Femur (tissue), 1 donor: Measurements from ENCODE around the gene PDLIM4.

Source experiments
- DNase-seq: peaks from one replicate; pipeline ENCODE4 v3.0.0-alpha.2; 2017

The PDLIM4 gene

DNA sequence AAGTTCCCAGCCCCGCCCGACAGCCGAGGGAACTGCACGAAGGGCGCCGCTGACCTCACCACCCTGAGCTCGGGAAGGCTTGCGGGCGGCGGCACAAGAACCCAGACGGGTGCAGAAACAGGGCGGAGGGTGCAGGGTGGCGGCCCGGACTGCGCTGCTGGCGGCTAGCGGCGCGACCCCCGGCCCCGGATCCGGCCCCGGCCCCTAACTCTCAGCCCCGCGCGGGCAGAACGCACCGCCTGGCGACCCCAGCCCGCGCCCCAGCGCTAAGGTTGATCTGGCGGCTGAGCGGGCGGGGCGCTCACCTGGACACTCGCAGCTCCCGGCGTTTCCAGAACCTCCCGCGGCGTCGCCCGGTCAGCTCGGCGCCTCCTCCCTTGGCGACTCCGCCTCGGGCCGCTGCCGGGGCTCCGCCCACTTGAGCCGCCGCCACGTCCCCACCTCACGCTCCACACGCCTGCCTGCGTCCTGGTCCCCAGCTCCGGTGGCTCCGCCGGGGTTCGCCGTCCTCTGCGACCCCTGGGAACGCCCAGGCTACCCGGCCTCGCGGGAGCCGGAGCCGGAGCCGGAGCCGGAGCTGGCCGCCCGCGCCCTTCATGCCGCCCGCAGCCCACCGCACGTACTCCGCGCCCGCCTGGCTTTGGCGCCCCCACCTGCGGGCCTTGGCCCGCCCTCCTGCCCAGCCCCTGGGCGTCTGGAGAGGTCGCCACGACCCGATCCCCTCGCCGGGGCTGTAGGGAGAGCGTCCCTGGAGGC, 29.8 kb upstream of the PDLIM4 start, which contains the start of gene P4HA2:
Gene P4HA2, minus strand, starts transcription at position 369 of the 756 bp plus-strand sequence. CDS start 9,227 bp downstream, outside the sequence.
- peak; percentile 90 for DNase-seq

- DNase-seq: peak; percentile 73
Measured at GRCh38 chr5:132228241-132229035, 29.1 kb upstream of the PDLIM4 start.

DNA sequence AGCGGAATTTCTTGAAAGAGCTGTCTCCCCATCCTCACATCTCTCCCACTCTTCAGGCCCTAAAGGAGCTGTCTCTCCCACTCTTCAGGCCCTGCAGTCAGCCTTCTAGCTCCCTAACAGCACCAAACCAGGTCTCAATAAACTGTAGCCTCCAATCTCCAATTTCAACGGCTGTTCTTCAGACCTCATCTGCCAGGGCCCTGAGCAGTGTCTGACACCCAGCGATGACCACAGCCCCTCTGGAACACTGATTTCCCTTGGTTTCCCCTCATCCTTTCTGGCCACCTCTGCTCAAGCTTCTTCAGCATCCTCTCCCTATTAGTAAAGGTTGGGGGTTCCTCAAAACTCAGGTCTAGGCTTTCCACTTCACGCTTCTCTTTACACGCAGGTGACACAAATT, 28.3 kb upstream of the PDLIM4 start:
- peak; percentile 14 for DNase-seq

- DNase-seq: peak; percentile 7
Measured at GRCh38 chr5:132230871-132231270, 26.6 kb upstream of the PDLIM4 start.

GRCh38 chr5:132232465-132232864, 25.0 kb upstream of the PDLIM4 start:
- DNase-seq: no peak

- DNase-seq: peak; percentile 5
Measured at GRCh38 chr5:132233081-132233480, 24.4 kb upstream of the PDLIM4 start.

DNA sequence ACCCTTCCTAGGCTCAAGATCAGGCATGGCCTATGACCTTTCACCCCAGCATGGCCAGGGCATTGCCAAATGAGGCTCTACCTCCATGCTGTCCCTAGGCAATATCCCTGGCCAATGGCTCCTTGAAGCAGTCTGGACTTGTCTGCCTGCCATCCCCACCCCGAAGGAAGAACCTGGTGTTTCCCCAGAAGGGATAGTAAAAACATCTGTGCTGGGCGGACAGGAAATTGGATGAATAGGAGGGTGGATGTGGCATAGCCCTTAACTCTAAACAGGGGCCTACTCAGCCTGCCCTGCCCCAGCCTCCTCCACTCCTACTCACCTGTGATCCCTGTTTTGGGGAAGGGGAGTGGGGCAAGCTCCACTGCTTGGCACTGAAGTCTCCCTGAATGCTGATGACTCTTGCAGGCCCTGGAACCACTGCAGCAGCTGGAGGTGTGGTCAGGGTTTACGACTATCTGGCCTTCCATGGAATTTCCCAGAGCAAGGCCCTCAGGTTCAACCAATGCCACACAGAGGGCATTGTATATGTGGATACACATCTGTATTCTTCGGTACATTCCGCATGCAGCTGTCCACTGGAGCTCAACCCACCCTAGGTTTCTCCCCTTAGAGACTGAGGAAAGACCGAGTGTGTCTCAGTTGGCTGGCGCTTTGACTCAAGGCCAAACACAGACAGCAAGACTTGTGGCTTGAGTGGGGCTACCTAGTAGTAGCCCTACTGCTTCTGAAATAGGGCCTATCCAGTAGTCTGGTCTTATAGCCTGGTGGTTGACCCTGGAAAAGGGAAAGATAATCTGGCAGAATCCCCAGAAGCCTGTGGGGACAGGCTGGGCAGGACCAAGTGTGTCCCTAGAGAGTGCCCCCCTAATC, 23.4 kb upstream of the PDLIM4 start:
- peak; percentile 20 for DNase-seq

GRCh38 chr5:132234684-132235062, 22.8 kb upstream of the PDLIM4 start:
- peak; percentile 13 for DNase-seq

- peak; percentile 5 for DNase-seq
Measured at GRCh38 chr5:132235340-132235739, 22.2 kb upstream of the PDLIM4 start.

- DNase-seq: peak; percentile 56
Measured at GRCh38 chr5:132237141-132237540, 20.4 kb upstream of the PDLIM4 start.

DNA sequence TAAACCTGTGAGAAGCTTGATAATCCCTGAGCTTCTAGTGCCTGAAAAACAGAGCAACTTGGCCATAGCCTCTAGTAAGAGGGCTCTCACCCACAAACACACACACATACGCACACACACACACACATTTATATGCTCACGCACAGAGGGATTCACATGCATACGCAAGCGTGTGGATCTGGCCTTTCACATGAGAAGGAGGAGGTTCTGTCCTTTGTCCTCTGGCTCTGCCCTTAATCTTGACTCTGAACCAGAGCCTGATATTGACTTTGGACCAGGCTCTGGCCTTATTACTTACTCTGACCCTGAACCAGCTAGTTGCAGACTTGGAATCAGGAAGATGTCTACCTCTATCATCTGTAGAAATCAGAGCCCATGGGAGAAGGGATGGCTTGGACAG, 19.8 kb upstream of the PDLIM4 start:
- peak; percentile 15 for DNase-seq

- peak; percentile 80 for DNase-seq
Measured at GRCh38 chr5:132238169-132238744, 19.2 kb upstream of the PDLIM4 start.

- DNase-seq: peak; percentile 13
Measured at GRCh38 chr5:132238901-132239500, 18.5 kb upstream of the PDLIM4 start.

- peak; percentile 0 for DNase-seq
Measured at GRCh38 chr5:132239776-132240175, 17.7 kb upstream of the PDLIM4 start.

GRCh38 chr5:132243366-132243977, 14.0 kb upstream of the PDLIM4 start:
- DNase-seq: peak; percentile 10

DNA sequence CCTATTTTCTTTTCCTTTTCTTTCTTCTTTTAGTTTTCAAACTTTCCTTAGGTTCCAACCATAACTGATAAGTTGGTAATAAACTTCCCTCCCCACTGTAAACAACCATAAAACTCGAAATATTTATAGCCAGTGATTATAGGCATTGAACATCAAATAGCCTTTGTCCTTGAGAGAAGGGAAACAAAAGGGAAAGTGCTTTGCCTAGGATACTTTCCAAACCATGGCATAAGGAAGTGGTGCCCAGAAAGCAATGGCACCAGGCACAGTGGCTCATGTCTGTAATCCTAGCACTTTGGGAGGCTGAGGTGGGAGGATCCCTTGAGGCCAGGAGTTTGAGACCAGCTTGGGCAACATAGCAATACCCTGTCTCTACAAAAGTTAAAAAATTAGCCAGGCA, 11.9 kb upstream of the PDLIM4 start:
- DNase-seq: no peak

DNA sequence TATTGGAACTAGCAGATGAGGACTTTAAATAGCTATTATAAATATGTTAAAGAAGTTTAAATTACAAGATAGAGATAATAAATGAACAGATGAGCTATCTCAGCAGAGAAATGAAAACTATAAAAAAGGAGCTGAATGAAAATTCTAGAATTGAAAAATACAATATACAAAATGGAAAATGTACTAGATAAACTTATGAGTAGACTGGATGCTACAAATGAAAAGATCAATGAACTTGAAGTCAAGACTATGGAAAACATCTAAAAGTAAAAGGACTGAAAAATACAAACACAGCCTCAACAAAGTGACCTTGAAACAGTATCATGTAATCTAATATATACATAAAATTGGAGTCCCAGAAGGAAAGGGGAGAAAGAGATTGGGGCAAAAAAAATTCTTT, 10.7 kb upstream of the PDLIM4 start:
- no peak for DNase-seq

DNA sequence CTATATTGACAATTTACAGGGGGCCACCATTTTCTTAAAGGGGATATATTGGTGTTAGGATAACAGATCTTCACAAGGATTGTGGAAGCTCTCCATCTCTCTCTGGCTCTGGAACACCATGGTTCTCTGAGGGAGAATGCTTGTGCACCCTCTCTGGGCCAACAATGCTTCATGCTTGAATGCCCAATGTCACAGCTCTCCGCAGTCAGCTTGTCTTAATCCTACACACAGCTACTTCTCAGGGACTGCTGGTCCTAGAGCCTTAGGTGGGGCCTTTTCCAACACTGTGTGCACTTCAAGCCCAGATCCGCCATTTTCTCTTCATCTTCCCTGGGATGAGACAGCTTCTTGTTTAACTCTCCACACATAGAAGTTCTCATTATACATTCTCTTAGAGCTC, 6.9 kb upstream of the PDLIM4 start:
- peak; percentile 12 for DNase-seq

DNA sequence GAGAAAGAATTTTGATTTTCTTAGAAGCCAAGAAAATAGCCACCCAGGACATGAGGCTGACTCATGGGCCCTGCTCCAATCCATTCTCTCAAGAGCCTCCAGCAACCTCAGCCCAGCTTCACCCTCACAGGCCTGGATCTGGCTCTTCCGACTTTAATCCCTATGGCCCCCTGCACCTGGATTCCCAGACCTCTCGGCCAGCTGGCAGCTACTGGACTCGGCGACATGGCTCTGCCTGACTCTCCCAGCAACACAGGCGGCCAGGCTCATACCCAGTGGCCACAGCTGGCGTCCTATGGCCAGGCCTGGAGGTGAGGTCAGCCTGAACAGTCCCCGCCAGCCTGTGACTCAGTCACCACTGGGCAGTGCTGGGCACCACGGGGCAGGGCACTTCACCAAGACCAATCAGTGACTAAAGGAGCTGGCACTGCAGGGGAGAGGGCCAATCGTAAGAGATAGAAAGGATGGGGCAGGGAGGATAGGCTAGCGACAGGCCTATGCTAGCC, 6.2 kb upstream of the PDLIM4 start:
- DNase-seq: peak; percentile 60

- DNase-seq: peak; percentile 19
Measured at GRCh38 chr5:132253008-132253441, 4.5 kb upstream of the PDLIM4 start.
